Heart left ventricle (tissue), 16 donors: ENCODE measurements around the gene CSMD2. TPM values are rescaled to one million over a fixed set of nuclear protein-coding genes. Genes with fewer than 3 reads are reported as not detected.

Source experiments
- ATAC-seq, 4 donors: fragments of 200-7000 bp; cut with Tn5 transposase; one replicate each; pipeline ENCODE4 v1.9.1; 2020 to 2022; ENCODE audit warnings: moderate library complexity in 4 of 4, mild to moderate bottlenecking in 3 of 4, moderate number of reproducible peaks in 1 of 4
- DNase-seq, 5 donors: peaks; one replicate each; pipeline ENCODE4 v3.0.0-alpha.2; 2020
- H3K27ac ChIP-seq, 12 donors: fragments of 200-600 bp; sonication (generic) in 4 of 12; one replicate each; pipeline versions ENCODE4 v1.5.0 to v1.8.0; 2016 to 2022; ENCODE audit warnings: mild to moderate bottlenecking in 2 of 12
- H3K27me3 ChIP-seq, 9 donors: fragments of 200-600 bp; sonication (generic) in 2 of 9; one replicate each; pipeline versions ENCODE4 v1.5.1 to v1.8.0; 2016 to 2022; ENCODE audit warnings: mild to moderate bottlenecking in 3 of 9
- H3K36me3 ChIP-seq, 9 donors: fragments of 200-600 bp; sonication (generic) in 2 of 9; one replicate each; pipeline versions ENCODE4 v1.5.0 to v1.8.0; 2018 to 2022; ENCODE audit warnings: mild to moderate bottlenecking in 2 of 9
- H3K4me1 ChIP-seq, 12 donors: fragments of 200-600 bp; sonication (generic) in 4 of 12; one replicate each; pipeline versions ENCODE4 v1.5.0 to v1.8.0; 2016 to 2022; ENCODE audit warnings: mild to moderate bottlenecking in 3 of 12
- H3K4me3 ChIP-seq, 12 donors: fragments of 200-600 bp; sonication (generic) in 4 of 12; one replicate each; pipeline versions ENCODE4 v1.5.0 to v1.8.0; 2017 to 2022; ENCODE audit warnings: mild to moderate bottlenecking in 9 of 12, moderate library complexity in 4 of 12
- H3K9me3 ChIP-seq, 12 donors: fragments of 200-600 bp; sonication (generic) in 4 of 12; one replicate each; pipeline versions ENCODE4 v1.5.0 to v1.8.0; 2016 to 2022; ENCODE audit warnings: mild to moderate bottlenecking in 1 of 12
- CTCF ChIP-seq, 12 donors: fragments of 200-600 bp; sonication (generic) in 4 of 12; IDR thresholded peaks; one replicate each; pipeline versions ENCODE4 v1.5.0 to v1.8.0; 2018 to 2022; ENCODE audit warnings: antibody characterized with exemption in 12 of 12, mild to moderate bottlenecking in 5 of 12
- POLR2A ChIP-seq, 2 donors: fragments of 450-650 bp; IDR thresholded peaks; one replicate each; pipeline ENCODE4 v1.6.1; 2017; ENCODE audit warnings: antibody characterized with exemption in 2 of 2, mild to moderate bottlenecking in 2 of 2, moderate library complexity in 2 of 2
- WGBS, 4 donors: extraction: QIAGEN DNeasy Blood & Tissue Kit in 2 of 4; methylation state at CpG; one replicate each; pipeline versions ENCODE4 v1.1.5 to v1.1.7; 2013 to 2018; 5-methylcytosine and 5-hydroxymethylcytosine counted together
- intact Hi-C, 10 donors: fragments of 100-400 bp; cut with DNase I; formaldehyde crosslinking; loops; one replicate each; pipeline versions ENCODE4 v1.11.1 to v1.14.2; 2022
- polyA plus RNA-seq, 2 donors: library from polyadenylated mRNA; stranded (reverse); fragments of 200-250 nt; gene quantifications; one replicate each; pipeline ENCODE4 v1.2.3, GENCODE V29; 2013
- total RNA-seq, 9 donors: library from RNA; depleted of rRNA in 2 of 9; stranded (reverse); fragments of >200 nt in 2 of 9; fragmentation: NEBNext Ultra II Directional in 3 of 9; extraction: Animal tissue kit (Norgen Biotek cat#: 25700) in 3 of 9; gene quantifications; one replicate each; pipeline versions ENCODE4 v1.1.0 to v1.2.4, GENCODE V29; 2016 to 2023
- donor health status: ischemic (EF 13 %, LVEDD 7.1; RV severe dilation, severe dysfunction).
- donor health status: healthy with polysubstance abuse.
- donor health status: DM: no; HTN: yes; CAD: no.
- donor health status: DM: no; HTN: no; CAD: no.
- donor health status: ischemic (EF 25% LVEDD 6.9; RV normal size, moderate dysfunction).
- donor health status: ischemic (EF 25% LVEDD 5.7; RV mildly dilated, moderate dysfunction).
- donor health status: healthy.
- donor health status: DM: yes; HTN: yes; CAD: no.
- donor health status: ischemic (EF 35%, LVEDD 5.7; RV mildly dilated, moderate dysfunction).
- donor health status: nonischemic (EF 11% LVEDD 7.7; RV severe dilation, severe dysfunction).
- donor health status: DM: yes; HTN: yes; CAD: no.
- donor health status: PGD.
- donor health status: ischemic (EF 29% LVEDD 5.4; RV normal size, mild dysfunction).
- donor health status: nonischemic (EF 23%, LVEDD 6.1; RV moderate dilation, normal function).

Gene CSMD2
- total and polyA plus RNA-seq, 11 donors, result 0.02 to 0.79 (median 0.22) TPM

GRCh38 chr1:33640114-33640660, 524.8 kb downstream of the CSMD2 start:
- H3K4me3 ChIP-seq, result no peak overlapping the region
- no peaks in the 10 kb centered on the region for H3K9me3 ChIP-seq
- no peaks in the 10 kb centered on the region for H3K36me3 ChIP-seq
- peaks cover 0 to under 1% (median 0%) of the 10 kb centered on the region in 12 donors for H3K4me1 ChIP-seq
- H3K27me3 ChIP-seq, result peaks cover 0 to 9% (median 0%) of the 10 kb centered on the region in 9 donors
- no peak for TF ChIP-seq CTCF (IDR thresholded peaks at IDR 0.05)
- TF ChIP-seq POLR2A (IDR thresholded peaks at IDR 0.05), result no peak
- WGBS, 4 donors, result 49 to 55% (median 53%) methylated on average over 3 of the region's 3 CpGs
- DNase-seq (no peak), ATAC-seq (no peak)
- intact Hi-C loops, result no loop called here
- no peak overlapping the region for H3K27ac ChIP-seq

DNA sequence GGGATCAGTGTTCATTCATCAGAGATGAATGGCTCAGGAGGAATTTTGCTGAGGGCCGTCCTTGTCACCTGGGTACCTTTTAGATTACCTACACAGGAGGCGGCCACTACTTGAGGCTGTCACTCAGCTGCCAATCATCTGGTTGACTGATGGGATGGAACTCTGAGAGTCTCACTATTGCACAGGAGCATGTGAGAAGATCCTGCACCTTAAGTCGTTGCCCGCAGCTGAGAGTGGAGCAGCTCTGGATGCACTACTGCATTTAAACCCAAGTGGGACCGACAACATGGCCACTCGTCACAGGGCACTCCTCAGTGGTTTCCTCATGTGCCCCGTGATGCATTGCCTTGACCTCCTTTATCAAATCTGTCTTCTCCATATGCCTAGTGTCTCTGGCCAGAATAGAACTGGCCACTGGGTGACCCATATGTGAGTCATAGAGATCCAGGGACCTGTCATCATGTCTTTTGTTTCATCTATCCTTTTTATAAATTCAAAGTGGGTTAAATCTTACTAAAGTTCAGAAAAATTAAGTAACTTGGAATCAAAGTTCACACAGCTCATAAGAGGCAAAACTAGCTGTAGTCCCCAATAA, 527.1 kb downstream of the CSMD2 start:
- H3K4me3 ChIP-seq, result no peak overlapping the region
- peaks cover 0 to 3% (median 0%) of the 10 kb centered on the region in 9 donors for H3K27me3 ChIP-seq
- intact Hi-C loops, result loop anchor here in 8 of 10 donors (5.0 to 10.0 kb wide), 7 partner anchors 477 to 1107 kb away; partner anchors contain the start of gene CSMD2 (in 3 of the 8)
- no peak for DNase-seq
- H3K9me3 ChIP-seq, result no peaks in the 10 kb centered on the region
- no peak overlapping the region for H3K27ac ChIP-seq
- H3K36me3 ChIP-seq, result no peaks in the 10 kb centered on the region
- no peak for TF ChIP-seq CTCF (IDR thresholded peaks at IDR 0.05)
- no peak for TF ChIP-seq POLR2A (IDR thresholded peaks at IDR 0.05)
- WGBS, 4 donors, result 87 to 89% (median 88%) methylated on average over 7 of the region's 7 CpGs
- peaks cover 0 to 11% (median 0%) of the 10 kb centered on the region in 12 donors for H3K4me1 ChIP-seq
- ATAC-seq, result no peak

- Histone ChIP-seq H3K4me1 (peaks cover 0 to 11% (median 0%) of the 10 kb centered on the region in 12 donors), H3K27me3 (peaks cover 0 to 7% (median 0%) of the 10 kb centered on the region in 9 donors), H3K36me3 (no peaks in the 10 kb centered on the region), H3K9me3 (no peaks in the 10 kb centered on the region), H3K4me3 (no peak overlapping the region), H3K27ac (no peak overlapping the region)
- intact Hi-C loops, result loop anchor here in 8 of 10 donors (5.0 to 10.0 kb wide), 7 partner anchors 479 to 1109 kb away; partner anchors contain the start of gene CSMD2 (in 3 of the 8)
- DNase-seq (no peak), ATAC-seq (no peak)
- WGBS, 4 donors, result 91 to 93% (median 92%) methylated on average over 13 to 14 of the region's 14 CpGs
- no peak for TF ChIP-seq POLR2A (IDR thresholded peaks at IDR 0.05)
- no peak for TF ChIP-seq CTCF (IDR thresholded peaks at IDR 0.05)
Measured at GRCh38 chr1:33636209-33636608, 528.8 kb downstream of the CSMD2 start.

DNA sequence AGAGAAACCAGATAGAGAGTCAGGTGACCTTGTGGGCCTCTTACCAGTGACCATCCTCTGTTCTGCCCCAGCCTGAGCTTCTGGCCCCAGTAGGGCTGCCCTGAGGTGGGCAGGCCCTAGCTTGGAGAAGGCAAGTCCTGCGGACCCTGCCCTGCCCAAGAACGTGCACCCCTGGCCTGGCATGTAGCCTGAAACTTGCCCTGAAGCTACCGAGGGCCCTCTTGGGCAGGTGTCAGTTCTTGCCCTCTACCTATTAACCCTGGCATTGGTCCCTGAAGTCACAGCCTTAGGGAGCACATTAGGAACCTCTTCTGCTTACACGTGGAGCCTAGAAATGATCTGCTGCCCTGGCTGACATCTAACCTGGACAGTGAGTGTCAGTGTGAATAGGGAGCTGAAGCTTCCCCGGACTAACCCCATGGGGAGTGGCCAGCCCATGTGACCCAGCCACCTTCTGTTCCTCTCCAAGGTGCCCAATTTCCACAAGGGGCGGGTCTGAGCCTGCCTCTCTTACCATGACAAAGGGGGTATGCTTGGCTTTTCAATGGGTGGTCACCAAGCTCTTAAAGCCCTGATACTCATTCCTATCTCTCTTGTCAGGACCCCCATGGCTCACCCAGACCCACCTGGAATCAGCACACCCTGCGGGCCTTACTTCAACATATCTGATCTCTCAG, 529.6 kb downstream of the CSMD2 start:
- no peak overlapping the region for H3K27ac ChIP-seq
- H3K4me1 ChIP-seq, result peaks cover 0 to 11% (median 0%) of the 10 kb centered on the region in 12 donors
- no peak for ATAC-seq
- H3K36me3 ChIP-seq, result no peaks in the 10 kb centered on the region
- 68 to 81% (median 76%) methylated on average over 5 to 7 of the region's 7 CpGs for WGBS, 4 donors
- no peak for DNase-seq
- H3K27me3 ChIP-seq, result peaks cover 0 to 12% (median 0%) of the 10 kb centered on the region in 9 donors
- no peak for TF ChIP-seq POLR2A (IDR thresholded peaks at IDR 0.05)
- no peak for TF ChIP-seq CTCF (IDR thresholded peaks at IDR 0.05)
- no peaks in the 10 kb centered on the region for H3K9me3 ChIP-seq
- intact Hi-C loops, result loop anchor here in 8 of 10 donors (5.0 to 10.0 kb wide), 7 partner anchors 479 to 1109 kb away; partner anchors contain the start of gene CSMD2 (in 3 of the 8)
- no peak overlapping the region for H3K4me3 ChIP-seq
